SJSA1 (cell line): ENCODE results near the gene EVI5. TPM values are rescaled to one million over a fixed set of nuclear protein-coding genes. Genes with fewer than 3 reads are reported as not detected.
"Not testable (repeated sequence)": the region's sequence is repeated elsewhere in the genome, so short reads cannot be mapped to it uniquely, and the experiment has no call there.

ENCODE experiments used
- DNase-seq, 2 experiments: peaks; one replicate each; pipeline ENCODE4 v3.0.0-alpha.2; 2015 to 2020; ENCODE audit warnings: low spot score in 2 of 2, low read depth in 1 of 2
- H3K27ac ChIP-seq: fragments of 250-450 bp; sonication (Bioruptor Pico); 2 replicates; pipeline ENCODE4 v1.5.1; 2020; ENCODE audit warnings: mild to moderate bottlenecking, moderate library complexity
- H3K27me3 ChIP-seq: fragments of 250-450 bp; sonication (Bioruptor Pico); replicated peaks from 2 replicates; pipeline ENCODE4 v1.5.1; 2020; ENCODE audit warnings: mild to moderate bottlenecking, moderate library complexity
- H3K36me3 ChIP-seq: fragments of 250-450 bp; sonication (Bioruptor Pico); 2 replicates; pipeline ENCODE4 v1.5.1; 2020; ENCODE audit warnings: mild to moderate bottlenecking
- H3K4me1 ChIP-seq: fragments of 250-450 bp; sonication (Bioruptor Pico); replicated peaks from 2 replicates; pipeline ENCODE4 v1.6.1; 2021; ENCODE audit warnings: mild to moderate bottlenecking
- H3K4me3 ChIP-seq: fragments of 250-450 bp; sonication (Bioruptor Pico); 2 replicates; pipeline ENCODE4 v1.5.1; 2020; ENCODE audit warnings: mild to moderate bottlenecking
- H3K9me3 ChIP-seq: fragments of 250-450 bp; sonication (Bioruptor Pico); replicated peaks from 2 replicates; pipeline ENCODE4 v1.5.1; 2020; ENCODE audit warnings: mild to moderate bottlenecking
- total RNA-seq: library from RNA; depleted of rRNA; stranded (reverse); fragments of >200 nt; shearing (Covaris generic); gene quantifications from 2 replicates; pipeline ENCODE4 v1.2.3, GENCODE V29; 2014

Gene EVI5
- total RNA-seq, 1 experiment from 2014 or later = 18.1 TPM

- Histone ChIP-seq H3K36me3 (no peaks in the 10 kb centered on the region), H3K4me1 (no peaks in the 10 kb centered on the region), H3K9me3 (no peaks in the 10 kb centered on the region), H3K27ac (no peak overlapping the region), H3K27me3 (no peaks in the 10 kb centered on the region), H3K4me3 (no peak overlapping the region)
- DNase-seq = no peak
These were observed 246.4 kb downstream of the EVI5 start for GRCh38 chr1:92538413-92539061.

DNA sequence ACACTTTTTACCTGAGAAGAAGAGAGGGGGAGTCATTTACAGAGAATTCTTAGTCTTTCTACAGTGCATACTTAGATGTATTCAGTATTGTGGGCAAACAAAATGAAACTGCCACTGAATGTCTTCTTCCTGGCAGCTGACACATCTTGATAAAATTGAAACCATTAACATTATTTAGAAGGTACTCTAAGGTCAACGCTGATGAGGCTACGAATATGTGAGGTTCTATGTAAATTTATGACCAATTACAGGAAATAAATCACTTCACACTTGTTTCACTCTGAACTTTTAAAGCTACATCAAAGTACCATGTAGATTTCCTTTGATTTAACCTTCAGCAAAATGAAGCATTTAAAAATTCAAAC is 246.9 kb downstream of the EVI5 start:
- no peaks in the 10 kb centered on the region for H3K36me3 ChIP-seq
- no peaks in the 10 kb centered on the region for H3K9me3 ChIP-seq
- no peaks in the 10 kb centered on the region for H3K27me3 ChIP-seq
- H3K4me1 ChIP-seq = no peaks in the 10 kb centered on the region
- DNase-seq = no peak
- H3K27ac ChIP-seq = no peak overlapping the region
- H3K4me3 ChIP-seq = no peak overlapping the region

DNA sequence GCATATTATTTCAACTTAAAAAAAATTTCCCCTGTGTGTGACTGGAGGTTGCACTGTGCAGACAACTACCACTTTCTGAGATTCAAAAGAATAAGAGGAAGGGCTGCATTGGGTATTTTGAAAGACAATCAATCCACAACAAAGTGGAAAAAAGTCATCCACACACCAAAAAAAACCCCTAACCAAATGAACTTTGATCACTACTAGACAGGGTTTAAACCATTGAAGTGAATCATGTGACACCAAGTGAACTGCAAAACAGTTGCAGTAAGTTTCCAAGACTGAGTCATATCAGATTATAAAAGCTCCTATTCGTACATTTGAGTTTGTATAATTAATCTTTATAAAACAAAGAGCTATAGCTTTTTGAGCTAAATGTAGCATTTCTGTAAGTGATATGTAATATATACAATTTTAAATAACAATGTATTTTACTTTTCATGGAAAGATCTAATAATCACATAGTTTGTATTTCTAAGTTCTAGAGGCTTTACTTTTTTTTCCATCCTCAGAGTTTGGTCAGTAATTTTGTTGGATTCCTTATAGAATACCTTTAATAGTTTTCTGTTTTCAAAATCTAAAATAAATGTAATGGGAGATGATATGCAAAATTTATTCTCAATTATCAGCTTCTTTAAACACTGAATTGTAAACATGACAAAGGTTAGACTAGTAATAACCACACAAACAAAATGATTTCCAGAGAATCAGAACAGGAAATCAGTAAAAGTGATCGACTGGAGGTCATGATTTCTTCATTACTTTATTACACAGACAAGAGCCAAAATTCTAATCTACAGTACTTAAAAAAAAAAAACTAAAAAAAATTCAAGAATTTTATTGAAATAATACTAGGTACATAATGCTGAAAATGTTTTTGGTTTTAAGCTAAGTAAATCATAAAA is 247.7 kb downstream of the EVI5 start:
- DNase-seq = no peak
- Histone ChIP-seq H3K36me3 (no peaks in the 10 kb centered on the region), H3K4me3 (no peak overlapping the region), H3K27me3 (no peaks in the 10 kb centered on the region), H3K9me3 (no peaks in the 10 kb centered on the region), H3K4me1 (no peaks in the 10 kb centered on the region), H3K27ac (no peak overlapping the region)

DNA sequence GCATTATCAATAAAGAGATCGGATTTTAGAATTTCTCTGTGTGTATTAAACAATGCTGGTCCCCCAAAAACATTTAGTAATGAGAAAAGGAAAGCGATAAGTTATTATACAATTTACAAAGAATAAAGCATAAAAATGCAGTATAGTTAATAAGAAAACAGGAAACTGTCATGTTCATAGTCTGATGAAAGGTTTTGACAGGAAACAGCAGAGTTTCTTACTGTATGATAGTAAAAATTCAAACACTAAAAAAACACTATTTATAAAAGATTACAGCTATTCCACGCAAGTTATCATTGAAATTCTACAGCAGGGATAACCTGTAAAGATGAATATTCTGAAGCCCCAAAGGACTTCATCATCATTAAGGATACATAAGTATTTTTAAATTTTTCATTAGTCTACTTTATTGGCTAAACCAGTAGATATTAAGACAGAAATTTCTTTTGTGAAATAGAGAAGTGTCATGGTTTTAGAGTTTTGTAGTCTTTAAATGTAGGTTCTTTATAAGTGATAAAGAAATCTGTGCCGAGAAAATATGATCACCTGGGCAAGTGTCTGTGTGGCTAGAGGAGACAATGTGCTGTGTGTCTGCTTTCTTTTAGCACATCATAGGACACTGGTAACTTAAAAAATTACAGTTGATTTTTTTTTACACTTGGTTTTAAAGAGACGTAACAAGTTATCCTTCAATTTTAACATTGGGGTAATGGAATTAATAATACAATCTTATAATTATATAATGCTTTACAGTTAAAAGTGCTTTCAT is 248.5 kb downstream of the EVI5 start:
- Histone ChIP-seq H3K36me3 (no peaks in the 10 kb centered on the region), H3K9me3 (no peaks in the 10 kb centered on the region), H3K27ac (no peak overlapping the region), H3K4me1 (no peaks in the 10 kb centered on the region), H3K27me3 (no peaks in the 10 kb centered on the region), H3K4me3 (no peak overlapping the region)
- DNase-seq = no peak

DNA sequence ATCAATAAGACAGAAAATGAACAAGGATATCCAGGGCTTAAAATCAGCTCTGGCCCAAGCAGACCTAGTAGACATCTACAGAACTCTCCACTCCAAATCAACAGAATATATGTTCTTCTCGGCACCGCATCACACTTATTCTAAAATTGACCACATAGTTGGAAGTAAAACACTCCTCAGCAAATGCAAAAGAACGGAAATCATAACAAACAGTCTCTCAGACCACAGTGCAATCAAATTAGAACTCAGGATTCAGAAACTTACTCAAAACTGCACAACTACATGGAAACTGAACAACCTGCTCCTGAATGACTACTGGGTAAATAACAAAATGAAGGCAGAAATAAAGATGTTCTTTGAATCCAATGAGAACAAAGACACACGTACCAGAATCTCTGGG is 252.5 kb downstream of the EVI5 start:
- not testable (repeated sequence) for H3K36me3 ChIP-seq, H3K9me3 ChIP-seq, DNase-seq, H3K4me1 ChIP-seq, H3K27ac ChIP-seq, H3K4me3 ChIP-seq, H3K27me3 ChIP-seq

GRCh38 chr1:92531939-92532338 is 253.0 kb downstream of the EVI5 start:
- not testable (repeated sequence) for H3K4me1 ChIP-seq, H3K27ac ChIP-seq, H3K4me3 ChIP-seq, H3K27me3 ChIP-seq, H3K9me3 ChIP-seq, DNase-seq, H3K36me3 ChIP-seq

GRCh38 chr1:92527670-92528069 is 257.2 kb downstream of the EVI5 start:
- Histone ChIP-seq H3K9me3 (no peaks in the 10 kb centered on the region), H3K4me3 (no peak overlapping the region), H3K27me3 (no peaks in the 10 kb centered on the region), H3K27ac (no peak overlapping the region), H3K4me1 (no peaks in the 10 kb centered on the region), H3K36me3 (no peaks in the 10 kb centered on the region)
- DNase-seq = no peak

DNA sequence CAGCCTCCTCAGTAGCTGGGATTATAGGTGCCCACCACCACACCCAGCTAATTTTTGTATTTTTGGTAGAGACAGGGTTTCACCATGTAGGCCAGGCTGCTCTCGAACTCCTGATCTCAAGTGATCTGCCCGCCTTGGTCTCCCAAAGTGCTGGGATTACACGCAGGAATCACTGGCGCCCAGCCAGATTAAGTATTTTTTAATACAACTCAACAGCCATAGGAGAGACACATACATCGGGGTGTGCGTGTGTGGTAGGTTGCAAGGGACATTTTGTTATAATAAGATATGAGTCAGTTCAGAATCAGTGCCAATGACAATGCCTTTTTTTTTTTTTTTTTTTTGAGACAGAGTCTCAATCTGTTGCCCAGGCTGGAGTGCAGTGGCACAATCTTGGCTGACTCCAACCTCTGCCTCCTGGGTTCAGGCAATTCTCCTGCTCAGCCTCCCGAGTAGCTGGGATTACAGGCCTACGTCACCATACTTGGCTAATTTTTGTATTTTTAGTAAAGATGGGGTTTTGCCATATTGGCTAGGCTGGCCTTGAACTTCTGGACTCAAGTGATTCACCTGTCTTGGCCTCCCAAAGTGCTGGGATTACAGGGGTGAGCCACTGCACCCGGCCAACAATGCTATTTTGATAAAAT is 259.8 kb downstream of the EVI5 start:
- not testable (repeated sequence) for H3K27ac ChIP-seq, H3K36me3 ChIP-seq, DNase-seq, H3K4me1 ChIP-seq, H3K27me3 ChIP-seq, H3K9me3 ChIP-seq, H3K4me3 ChIP-seq

- no peak overlapping the region for H3K4me3 ChIP-seq
- H3K4me1 ChIP-seq = no peaks in the 10 kb centered on the region
- H3K27me3 ChIP-seq = no peaks in the 10 kb centered on the region
- no peak overlapping the region for H3K27ac ChIP-seq
- no peak for DNase-seq
- no peaks in the 10 kb centered on the region for H3K36me3 ChIP-seq
- H3K9me3 ChIP-seq = no peaks in the 10 kb centered on the region
These were observed 265.9 kb downstream of the EVI5 start for GRCh38 chr1:92519043-92519442.

DNA sequence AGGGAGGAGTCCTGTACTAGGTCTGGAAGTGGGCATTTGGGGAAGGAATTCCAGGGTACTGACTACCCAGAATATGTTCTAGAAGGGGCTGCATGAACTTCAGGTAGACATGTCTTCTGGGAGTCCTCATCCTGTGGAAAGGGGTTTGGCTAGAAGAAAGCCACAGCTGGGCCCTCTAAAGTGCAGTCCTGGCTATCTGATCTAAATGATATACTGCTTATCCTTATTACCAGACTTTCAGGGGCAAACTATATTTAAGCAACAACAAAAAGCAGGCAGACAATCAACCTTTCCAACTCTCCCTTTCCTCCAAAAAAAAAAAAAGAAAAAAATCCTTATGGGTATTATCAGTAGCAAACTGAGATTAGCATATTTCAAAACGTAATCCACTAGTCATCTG is 268.3 kb downstream of the EVI5 start:
- Histone ChIP-seq H3K9me3 (no peaks in the 10 kb centered on the region), H3K4me1 (no peaks in the 10 kb centered on the region), H3K4me3 (no peak overlapping the region), H3K27me3 (no peaks in the 10 kb centered on the region), H3K27ac (no peak overlapping the region), H3K36me3 (no peaks in the 10 kb centered on the region)
- DNase-seq = no peak

DNA sequence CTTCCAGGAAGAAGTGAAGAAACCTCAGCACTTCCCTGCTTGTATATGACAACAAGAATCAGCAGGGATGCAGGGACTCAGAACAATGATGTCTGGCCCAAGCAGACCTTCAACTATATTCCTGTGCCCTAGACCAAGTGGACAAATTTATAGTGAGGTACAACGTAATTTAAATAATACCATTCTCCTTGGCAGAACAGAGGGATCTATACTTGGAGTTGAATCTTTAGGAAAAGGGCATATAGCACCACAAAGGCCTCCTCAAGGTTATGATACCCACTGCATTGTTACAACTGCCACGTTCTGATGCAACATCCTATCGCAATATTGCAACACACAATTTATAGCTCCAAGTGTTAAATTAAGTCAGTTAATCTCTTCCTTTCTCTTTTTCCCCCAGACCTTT is 269.1 kb downstream of the EVI5 start:
- DNase-seq = no peak
- Histone ChIP-seq H3K9me3 (no peaks in the 10 kb centered on the region), H3K4me1 (no peaks in the 10 kb centered on the region), H3K36me3 (no peaks in the 10 kb centered on the region), H3K4me3 (no peak overlapping the region), H3K27ac (no peak overlapping the region), H3K27me3 (no peaks in the 10 kb centered on the region)

GRCh38 chr1:92511541-92511940 is 273.4 kb downstream of the EVI5 start:
- H3K9me3 ChIP-seq = no peaks in the 10 kb centered on the region
- H3K4me1 ChIP-seq = no peaks in the 10 kb centered on the region
- DNase-seq = no peak
- H3K36me3 ChIP-seq = no peaks in the 10 kb centered on the region
- no peak overlapping the region for H3K27ac ChIP-seq
- no peaks in the 10 kb centered on the region for H3K27me3 ChIP-seq
- H3K4me3 ChIP-seq = no peak overlapping the region

DNA sequence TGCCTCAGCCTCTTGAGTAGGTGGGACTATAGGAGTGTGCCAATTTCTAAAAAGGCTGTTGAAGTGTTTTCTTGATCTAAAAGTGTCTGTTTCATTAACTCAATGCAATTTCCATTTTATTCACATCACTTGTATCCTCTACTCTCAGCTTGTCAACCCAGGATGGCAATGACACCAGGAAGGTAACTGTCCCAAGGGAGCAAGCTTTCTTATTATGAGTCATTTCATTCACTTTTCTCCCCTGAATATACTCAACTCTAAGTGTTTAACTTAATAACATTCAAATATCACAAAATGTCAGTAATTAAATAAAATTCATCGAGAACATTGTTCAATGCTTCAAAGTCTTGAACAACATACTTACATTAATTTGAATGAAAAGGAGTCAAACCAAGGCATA is 275.3 kb downstream of the EVI5 start:
- H3K4me3 ChIP-seq = no peak overlapping the region

More for the DNA sequence above, 275.3 kb downstream of the EVI5 start:
- Histone ChIP-seq H3K27ac (no peak overlapping the region), H3K36me3 (no peaks in the 10 kb centered on the region), H3K9me3 (no peaks in the 10 kb centered on the region), H3K27me3 (no peaks in the 10 kb centered on the region), H3K4me1 (no peaks in the 10 kb centered on the region)
- DNase-seq = no peak
